ENCODE results near the gene SFTPD.
A peak's percentile ranks its signal among the peaks of the same experiment; 100 is the strongest.
"Not testable (repeated sequence)": the region's sequence is repeated elsewhere in the genome, so short reads cannot be mapped to it uniquely, and the experiment has no call there.

Gene SFTPD

GRCh38 chr10:79948976-79949722, at the start of gene SFTPD:
Gene SFTPD (minus strand): TSS chr10:79949105. CDS start chr10:79946659, 2,446 bp downstream.
- no peak for DNase-seq

- no peak for DNase-seq
Observed at GRCh38 chr10:79995979-79996634, 47.2 kb upstream of the SFTPD start.

GRCh38 chr10:79994556-79994955, 45.7 kb upstream of the SFTPD start:
- DNase-seq = no peak

GRCh38 chr10:79988199-79988598, 39.3 kb upstream of the SFTPD start:
- DNase-seq = not testable (repeated sequence)

GRCh38 chr10:79986661-79987060, 37.8 kb upstream of the SFTPD start:
- DNase-seq = not testable (repeated sequence)

- DNase-seq = no peak
Observed at GRCh38 chr10:79985481-79986072, 36.7 kb upstream of the SFTPD start.

GRCh38 chr10:79984851-79985250, 35.9 kb upstream of the SFTPD start:
- DNase-seq = peak; percentile 7

GRCh38 chr10:79983286-79983909, 34.5 kb upstream of the SFTPD start:
- no peak for DNase-seq

GRCh38 chr10:79982861-79983260, 34.0 kb upstream of the SFTPD start:
- DNase-seq = no peak

GRCh38 chr10:79982362-79982800, 33.5 kb upstream of the SFTPD start:
- no peak for DNase-seq

GRCh38 chr10:79981450-79982361, 32.8 kb upstream of the SFTPD start:
- DNase-seq = no peak

GRCh38 chr10:79980711-79981110, 31.8 kb upstream of the SFTPD start:
- no peak for DNase-seq

- DNase-seq = no peak
Observed at GRCh38 chr10:79979976-79980687, 31.2 kb upstream of the SFTPD start.

GRCh38 chr10:79979310-79979975, 30.5 kb upstream of the SFTPD start:
- DNase-seq = no peak

GRCh38 chr10:79976999-79977398, 28.1 kb upstream of the SFTPD start:
- DNase-seq = no peak

GRCh38 chr10:79970062-79970461, 21.2 kb upstream of the SFTPD start:
- DNase-seq = no peak

GRCh38 chr10:79947787-79948424, 999 bp downstream of the SFTPD start:
- DNase-seq = no peak

GRCh38 chr10:79947083-79947415, 1.9 kb downstream of the SFTPD start:
- no peak for DNase-seq

- DNase-seq = no peak
Observed at GRCh38 chr10:79946271-79947082, 2.4 kb downstream of the SFTPD start.

Measured in stimulated activated CD4-positive, alpha-beta T cell treated with anti-CD3 and anti-CD28 coated beads, Interleukin-12 subunit alpha, Interleukin-12 subunit beta, amount 100 ng/mL, for 4 hours (primary cell).